Activated CD4-positive, CD25-positive, alpha-beta regulatory T cell treated with anti-CD3 and anti-CD28 coated beads, Interleukin-2, amount 50 U/mL, for 24 hours (primary cell): Measurements from ENCODE around the gene PLD5.
"Not testable (repeated sequence)": the region's sequence is repeated elsewhere in the genome, so short reads cannot be mapped to it uniquely, and the experiment has no call there.

Experiments
- ATAC-seq, 2 donors: fragments of 150-1000 bp; cut with Tn5 transposase; one replicate each; pipeline ENCODE4 v1.10.0; 2021; ENCODE audit warnings: mild to moderate bottlenecking in 1 of 2, moderate library complexity in 1 of 2

PLD5 gene

GRCh38 chr1:242416657-242417056 lies 107.8 kb downstream of the PLD5 start:
- ATAC-seq: no peak

- ATAC-seq: no peak
Measured at GRCh38 chr1:242412921-242413320, 111.6 kb downstream of the PLD5 start.

- no peak for ATAC-seq
Measured at GRCh38 chr1:242411901-242412300, 112.6 kb downstream of the PLD5 start.

- no peak for ATAC-seq
Measured at GRCh38 chr1:242405947-242406346, 118.5 kb downstream of the PLD5 start.

- no peak for ATAC-seq
Measured at GRCh38 chr1:242404296-242404695, 120.2 kb downstream of the PLD5 start.

- no peak for ATAC-seq
Measured at GRCh38 chr1:242402956-242403355, 121.5 kb downstream of the PLD5 start.

GRCh38 chr1:242401937-242402336 lies 122.6 kb downstream of the PLD5 start:
- no peak for ATAC-seq

- no peak for ATAC-seq
Measured at GRCh38 chr1:242398351-242398750, 126.1 kb downstream of the PLD5 start.

GRCh38 chr1:242391896-242392295 lies 132.6 kb downstream of the PLD5 start:
- ATAC-seq: no peak

GRCh38 chr1:242376121-242376520 lies 148.4 kb downstream of the PLD5 start:
- not testable (repeated sequence) for ATAC-seq

- ATAC-seq: not testable (repeated sequence)
Measured at GRCh38 chr1:242350446-242350845, 174.1 kb downstream of the PLD5 start.

- no peak for ATAC-seq
Measured at GRCh38 chr1:242349636-242350035, 174.9 kb downstream of the PLD5 start.

- not testable (repeated sequence) for ATAC-seq
Measured at GRCh38 chr1:242330865-242331264, 193.6 kb downstream of the PLD5 start.

GRCh38 chr1:242327381-242327780 lies 197.1 kb downstream of the PLD5 start:
- ATAC-seq: not testable (repeated sequence)

GRCh38 chr1:242321981-242322380 lies 202.5 kb downstream of the PLD5 start:
- ATAC-seq: not testable (repeated sequence)

GRCh38 chr1:242318140-242318539 lies 206.4 kb downstream of the PLD5 start:
- ATAC-seq: no peak

- not testable (repeated sequence) for ATAC-seq
Measured at GRCh38 chr1:242314865-242315264, 209.6 kb downstream of the PLD5 start.

GRCh38 chr1:242314085-242314649 lies 210.3 kb downstream of the PLD5 start:
- not testable (repeated sequence) for ATAC-seq

- ATAC-seq: not testable (repeated sequence)
Measured at GRCh38 chr1:242308681-242309080, 215.8 kb downstream of the PLD5 start.

- ATAC-seq: not testable (repeated sequence)
Measured at GRCh38 chr1:242293781-242294180, 230.7 kb downstream of the PLD5 start.

- not testable (repeated sequence) for ATAC-seq
Measured at GRCh38 chr1:242288067-242288466, 236.4 kb downstream of the PLD5 start.

GRCh38 chr1:242282758-242283485 lies 241.6 kb downstream of the PLD5 start:
- ATAC-seq: not testable (repeated sequence)

GRCh38 chr1:242278406-242278805 lies 246.1 kb downstream of the PLD5 start:
- ATAC-seq: not testable (repeated sequence)

GRCh38 chr1:242276769-242277168 lies 247.7 kb downstream of the PLD5 start:
- ATAC-seq: not testable (repeated sequence)
